Trophoblast cell (in vitro differentiated cells and primary cell): Measurements from ENCODE around the gene ZBBX.

ENCODE experiments used
- DNase-seq, 2 donors: peaks; one replicate each; pipeline ENCODE4 v3.0.0-alpha.2; 2016
- H2AFZ ChIP-seq: 2 replicates; pipeline ENCODE4 v1.6.1; 2013; ENCODE audit warnings: low read length, moderate library complexity, mild to moderate bottlenecking; ENCODE audit not compliant: insufficient read depth, poor library complexity
- H2AK5ac ChIP-seq: 2 replicates; pipeline ENCODE4 v1.6.1; 2013; ENCODE audit warnings: mild to moderate bottlenecking, low read length
- H2BK120ac ChIP-seq: 2 replicates; pipeline ENCODE4 v1.6.1; 2013; ENCODE audit warnings: low read length, mild to moderate bottlenecking, moderate library complexity; ENCODE audit not compliant: insufficient read depth, poor library complexity
- H2BK12ac ChIP-seq: 2 replicates; pipeline ENCODE4 v1.6.1; 2013; ENCODE audit warnings: mild to moderate bottlenecking, low read length, moderate library complexity
- H2BK5ac ChIP-seq: 2 replicates; pipeline ENCODE4 v1.6.1; 2013; ENCODE audit warnings: low read length, low read depth, moderate library complexity, mild to moderate bottlenecking; ENCODE audit not compliant: poor library complexity
- H3K14ac ChIP-seq: 2 replicates; pipeline ENCODE4 v1.6.1; 2013; ENCODE audit warnings: mild to moderate bottlenecking, low read length
- H3K18ac ChIP-seq: 2 replicates; pipeline ENCODE4 v1.6.1; 2013; ENCODE audit warnings: mild to moderate bottlenecking, low read length
- H3K23ac ChIP-seq: 2 replicates; pipeline ENCODE4 v1.6.1; 2013; ENCODE audit warnings: low read length
- H3K27ac ChIP-seq: 2 replicates; pipeline ENCODE4 v1.5.1; 2013; ENCODE audit warnings: low read depth, mild to moderate bottlenecking, inconsistent platforms, low read length, moderate library complexity
- H3K27me3 ChIP-seq: 2 replicates; pipeline ENCODE4 v1.6.1; 2013; ENCODE audit warnings: inconsistent platforms, mild to moderate bottlenecking, low read length, moderate library complexity; ENCODE audit not compliant: insufficient read depth
- H3K36me3 ChIP-seq, 2 experiments: 1 replicate in 1 of 2; 2 replicates in 1 of 2; pipeline ENCODE4 v1.6.1; 2013; ENCODE audit warnings: low read length in 2 of 2, mild to moderate bottlenecking in 2 of 2, moderate library complexity in 1 of 2; ENCODE audit not compliant: insufficient read depth in 2 of 2, control insufficient read depth in 1 of 2
- H3K4ac ChIP-seq: 2 replicates; pipeline ENCODE4 v1.6.1; 2013; ENCODE audit warnings: low read depth, mild to moderate bottlenecking, low read length, moderate library complexity
- H3K4me1 ChIP-seq, 2 experiments: 1 replicate in 1 of 2; 2 replicates in 1 of 2; pipeline ENCODE4 v1.6.1; 2013; ENCODE audit warnings: low read length in 2 of 2, mild to moderate bottlenecking in 2 of 2, moderate library complexity in 1 of 2; ENCODE audit not compliant: insufficient read depth in 2 of 2, control insufficient read depth in 1 of 2
- H3K4me2 ChIP-seq: 2 replicates; pipeline ENCODE4 v1.6.1; 2013; ENCODE audit warnings: inconsistent platforms, mild to moderate bottlenecking, low read length, moderate library complexity
- H3K4me3 ChIP-seq: 2 replicates; pipeline ENCODE4 v1.5.1; 2013; ENCODE audit warnings: mild to moderate bottlenecking, low read depth, low read length, inconsistent platforms
- H3K79me1 ChIP-seq: one replicate; pipeline ENCODE4 v1.6.1; 2013; ENCODE audit warnings: low read length
- H3K79me2 ChIP-seq: 2 replicates; pipeline ENCODE4 v1.6.1; 2013; ENCODE audit warnings: low read length, mild to moderate bottlenecking; ENCODE audit not compliant: control insufficient read depth, insufficient read depth, poor library complexity
- H3K9ac ChIP-seq: 2 replicates; pipeline ENCODE4 v1.6.1; 2013; ENCODE audit warnings: mild to moderate bottlenecking, low read length
- H3K9me3 ChIP-seq: 2 replicates; pipeline ENCODE4 v1.6.1; 2013; ENCODE audit warnings: low read depth, mild to moderate bottlenecking, control low read depth, inconsistent platforms, low read length; ENCODE audit not compliant: insufficient read depth
- H4K12ac ChIP-seq: 2 replicates; pipeline ENCODE4 v1.6.1; 2013; ENCODE audit warnings: low read depth, mild to moderate bottlenecking, low read length, moderate library complexity
- H4K8ac ChIP-seq: 2 replicates; pipeline ENCODE4 v1.6.1; 2013; ENCODE audit warnings: low read depth, mild to moderate bottlenecking, low read length, moderate library complexity
- H4K91ac ChIP-seq: one replicate; pipeline ENCODE4 v1.6.1; 2013; ENCODE audit warnings: low read depth, mild to moderate bottlenecking, low read length, moderate library complexity
- WGBS: extraction: QIAGEN DNeasy Blood & Tissue Kit; methylation state at CpG from one replicate; pipeline ENCODE4 v1.1.7; 2013; ENCODE audit warnings: missing lambda C conversion rate; ENCODE audit not compliant: insufficient read length, insufficient coverage; ENCODE audit errors: extremely low coverage; 5-methylcytosine and 5-hydroxymethylcytosine counted together

The ZBBX gene

DNA sequence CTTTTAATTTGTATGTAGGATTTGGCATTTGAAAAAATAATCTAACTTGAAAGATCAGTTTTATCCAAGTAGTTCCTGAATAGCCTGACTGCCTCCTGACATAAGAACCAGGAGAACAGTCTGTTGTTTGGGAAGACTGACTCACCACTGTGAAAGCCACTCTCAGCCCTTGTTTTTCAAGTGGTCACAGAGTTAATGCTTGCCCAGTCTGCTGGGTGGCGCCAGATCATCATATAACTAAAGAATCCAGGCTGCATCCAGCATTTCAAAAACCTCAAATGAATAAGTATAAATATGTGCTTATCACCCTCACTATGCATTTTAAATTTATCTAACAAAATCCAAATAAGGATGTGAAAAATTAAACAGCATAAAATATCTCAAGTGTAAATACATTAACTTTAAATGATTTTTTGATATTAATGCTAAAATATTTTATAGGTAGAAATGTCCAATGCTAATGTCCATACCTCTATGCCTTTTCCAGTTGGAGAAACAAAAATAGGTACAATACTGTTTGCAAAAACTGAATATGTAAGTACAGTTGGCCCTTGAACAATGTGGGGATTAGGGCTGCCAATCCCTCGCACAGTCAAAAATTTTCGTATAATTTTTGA is 26.9 kb upstream of the ZBBX start:
- no peaks in the 10 kb centered on the region for H3K27me3 ChIP-seq
- no peaks in the 10 kb centered on the region for H3K79me1 ChIP-seq
- no peaks in the 10 kb centered on the region for H3K79me2 ChIP-seq
- no peaks in the 10 kb centered on the region for H3K4me1 ChIP-seq
- H3K9me3 ChIP-seq = no peaks in the 10 kb centered on the region
- H4K12ac ChIP-seq = no peak overlapping the region
- H2AK5ac ChIP-seq = no peak overlapping the region
- H3K9ac ChIP-seq = no peak overlapping the region
- no peak overlapping the region for H2BK12ac ChIP-seq
- H3K4me3 ChIP-seq = no peak overlapping the region
- H2BK5ac ChIP-seq = no peak overlapping the region
- H3K4me2 ChIP-seq = no peak overlapping the region
- no peak overlapping the region for H3K4ac ChIP-seq
- DNase-seq = peak; percentile 40 to 69
- H3K23ac ChIP-seq = no peak overlapping the region
- H3K36me3 ChIP-seq = no peaks in the 10 kb centered on the region
- no peak overlapping the region for H4K91ac ChIP-seq
- H2AFZ ChIP-seq = no peak overlapping the region
- no peak overlapping the region for H3K14ac ChIP-seq
- no peak overlapping the region for H2BK120ac ChIP-seq
- no peak overlapping the region for H4K8ac ChIP-seq
- no peak overlapping the region for H3K27ac ChIP-seq
- no CpG with 5 or more reads among the region's 3 CpGs for WGBS
- no peak overlapping the region for H3K18ac ChIP-seq

DNA sequence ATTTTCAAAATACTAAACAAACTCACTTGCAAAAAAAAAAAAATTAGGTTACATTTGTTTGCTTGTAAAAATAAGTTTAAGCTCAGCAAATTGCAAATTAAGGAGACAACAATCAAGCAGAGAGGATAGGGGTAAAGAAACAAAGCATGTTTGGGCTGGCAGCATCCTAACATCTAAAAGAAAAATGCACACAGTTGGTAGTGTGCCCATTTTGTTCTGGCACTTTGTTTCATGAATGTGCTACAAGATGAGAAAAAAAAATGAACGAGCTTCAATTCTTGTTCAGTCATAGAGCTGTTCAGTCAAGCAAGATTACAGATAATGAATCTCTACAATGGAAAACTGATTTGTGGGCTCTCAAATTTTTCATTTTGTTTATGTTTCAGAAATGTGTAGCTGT is 17.7 kb upstream of the ZBBX start:
- Histone ChIP-seq H3K27ac (no peak overlapping the region), H3K4me3 (no peak overlapping the region), H3K79me1 (no peaks in the 10 kb centered on the region), H3K18ac (no peak overlapping the region), H2BK12ac (no peak overlapping the region), H2AK5ac (no peak overlapping the region), H3K14ac (no peak overlapping the region), H3K79me2 (no peaks in the 10 kb centered on the region), H3K36me3 (no peaks in the 10 kb centered on the region), H3K23ac (no peak overlapping the region), H2BK120ac (no peak overlapping the region), H3K4me2 (no peak overlapping the region), H4K91ac (no peak overlapping the region), H3K4me1 (no peaks in the 10 kb centered on the region), H3K9me3 (no peaks in the 10 kb centered on the region), H3K27me3 (no peaks in the 10 kb centered on the region), H4K8ac (no peak overlapping the region), H4K12ac (no peak overlapping the region), H2BK5ac (no peak overlapping the region), H2AFZ (no peak overlapping the region), H3K4ac (no peak overlapping the region), H3K9ac (no peak overlapping the region)
- no CpG with 5 or more reads among the region's 1 CpG for WGBS
- DNase-seq = no peak

GRCh38 chr3:167396075-167396474 is 16.0 kb upstream of the ZBBX start:
- Histone ChIP-seq H3K79me2 (no peaks in the 10 kb centered on the region), H2BK120ac (no peak overlapping the region), H3K9me3 (no peaks in the 10 kb centered on the region), H3K4me2 (no peak overlapping the region), H3K4me3 (no peak overlapping the region), H4K12ac (no peak overlapping the region), H2BK12ac (no peak overlapping the region), H3K9ac (no peak overlapping the region), H3K27ac (no peak overlapping the region), H3K36me3 (no peaks in the 10 kb centered on the region), H3K18ac (no peak overlapping the region), H3K79me1 (no peaks in the 10 kb centered on the region), H2AK5ac (no peak overlapping the region), H2AFZ (no peak overlapping the region), H3K23ac (no peak overlapping the region), H3K4ac (no peak overlapping the region), H3K4me1 (no peaks in the 10 kb centered on the region), H2BK5ac (no peak overlapping the region), H4K91ac (no peak overlapping the region), H4K8ac (no peak overlapping the region), H3K14ac (no peak overlapping the region), H3K27me3 (no peaks in the 10 kb centered on the region)
- no CpG with 5 or more reads among the region's 2 CpGs for WGBS
- no peak for DNase-seq

- Histone ChIP-seq H3K14ac (no peak overlapping the region), H4K8ac (no peak overlapping the region), H3K4me1 (no peaks in the 10 kb centered on the region), H2BK5ac (no peak overlapping the region), H3K9me3 (no peaks in the 10 kb centered on the region), H3K18ac (no peak overlapping the region), H3K79me2 (no peaks in the 10 kb centered on the region), H3K4me2 (no peak overlapping the region), H4K12ac (no peak overlapping the region), H3K36me3 (no peaks in the 10 kb centered on the region), H4K91ac (no peak overlapping the region), H2AFZ (no peak overlapping the region), H3K4me3 (no peak overlapping the region), H3K9ac (no peak overlapping the region), H3K23ac (no peak overlapping the region), H2AK5ac (no peak overlapping the region), H2BK12ac (no peak overlapping the region), H3K27ac (no peak overlapping the region), H3K79me1 (no peaks in the 10 kb centered on the region), H2BK120ac (no peak overlapping the region), H3K4ac (no peak overlapping the region), H3K27me3 (no peaks in the 10 kb centered on the region)
- WGBS = no CpG with 5 or more reads among the region's 2 CpGs
- DNase-seq = peak in 1 of 2 donors; percentile 12
Observed at GRCh38 chr3:167394003-167394402, 13.9 kb upstream of the ZBBX start.
